ENCODE results near the gene BORCS5.
"Not testable (repeated sequence)": the region's sequence is repeated elsewhere in the genome, so short reads cannot be mapped to it uniquely, and the experiment has no call there.

BORCS5 gene

GRCh38 chr12:12356896-12357718 lies at the start of gene BORCS5:
BORCS5 (plus strand) TSS chr12:12357078; CDS start chr12:12357452, 374 bp downstream.
- DNase-seq, result peak; percentile 98

GRCh38 chr12:12310695-12311094 lies 46.2 kb upstream of the BORCS5 start:
- not testable (repeated sequence) for DNase-seq

GRCh38 chr12:12315838-12316237 lies 41.0 kb upstream of the BORCS5 start:
- DNase-seq, result no peak

GRCh38 chr12:12319451-12320183 lies 37.3 kb upstream of the BORCS5 start:
- no peak for DNase-seq

GRCh38 chr12:12323118-12323517 lies 33.8 kb upstream of the BORCS5 start:
- no peak for DNase-seq

- no peak for DNase-seq
These were observed 33.3 kb upstream of the BORCS5 start for GRCh38 chr12:12323591-12323990.

- DNase-seq, result no peak
These were observed 30.6 kb upstream of the BORCS5 start for GRCh38 chr12:12326262-12326661.

GRCh38 chr12:12327802-12328201 lies 29.1 kb upstream of the BORCS5 start:
- peak; percentile 4 to 27 for DNase-seq

GRCh38 chr12:12331244-12331771 lies 25.6 kb upstream of the BORCS5 start:
- DNase-seq, result no peak

GRCh38 chr12:12331896-12332295 lies 25.0 kb upstream of the BORCS5 start:
- no peak for DNase-seq

- no peak for DNase-seq
These were observed 23.2 kb upstream of the BORCS5 start for GRCh38 chr12:12333407-12334366.

GRCh38 chr12:12334367-12335040 lies 22.4 kb upstream of the BORCS5 start:
- DNase-seq, result peak; percentile 46 to 52

GRCh38 chr12:12336049-12336411 lies 20.8 kb upstream of the BORCS5 start:
- no peak for DNase-seq

GRCh38 chr12:12336511-12336910 lies 20.4 kb upstream of the BORCS5 start:
- no peak for DNase-seq

- DNase-seq, result no peak
These were observed 18.2 kb upstream of the BORCS5 start for GRCh38 chr12:12338527-12339168.

- DNase-seq, result peak; percentile 35 to 40
These were observed 6.9 kb upstream of the BORCS5 start, which contains the start of gene MANSC1 for GRCh38 chr12:12349711-12350665. MANSC1 (minus strand) TSS chr12:12350242; CDS start chr12:12343314, 6,928 bp downstream.

GRCh38 chr12:12350868-12351463 lies 5.9 kb upstream of the BORCS5 start:
- no peak for DNase-seq

GRCh38 chr12:12351468-12352185 lies 5.3 kb upstream of the BORCS5 start:
- not testable (repeated sequence) for DNase-seq

- no peak for DNase-seq
These were observed 3.6 kb upstream of the BORCS5 start for GRCh38 chr12:12353276-12353675.
